GM04503 (cell line): ENCODE data around the gene TMEM154.
A peak's percentile ranks its signal among the peaks of the same experiment; 100 is the strongest.

Experiments
- DNase-seq: peaks from one replicate; pipeline ENCODE4 v3.0.0-alpha.2; 2012; ENCODE audit warnings: low read depth

Gene TMEM154

GRCh38 chr4:152626790-152627189 is 53.0 kb downstream of the TMEM154 start:
- no peak for DNase-seq

DNA sequence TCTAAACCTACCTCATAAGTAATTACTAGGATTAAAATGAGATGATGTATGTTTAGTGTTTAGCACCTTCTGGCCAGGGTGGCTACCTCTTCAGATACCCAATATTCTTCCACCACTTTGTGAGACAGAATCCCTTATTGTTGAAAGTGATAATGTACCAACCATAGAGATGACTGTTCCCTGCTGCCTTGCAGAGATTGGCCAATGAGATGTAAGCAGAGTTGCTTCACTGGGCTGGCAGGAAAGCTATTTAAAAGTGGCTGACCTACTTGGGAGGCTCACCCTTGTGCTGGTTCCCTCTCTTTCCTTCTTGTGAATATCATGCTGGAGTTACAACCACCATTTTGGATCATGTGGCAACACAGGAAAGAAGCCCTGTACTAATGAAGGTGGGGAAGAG is 58.9 kb downstream of the TMEM154 start:
- no peak for DNase-seq

DNA sequence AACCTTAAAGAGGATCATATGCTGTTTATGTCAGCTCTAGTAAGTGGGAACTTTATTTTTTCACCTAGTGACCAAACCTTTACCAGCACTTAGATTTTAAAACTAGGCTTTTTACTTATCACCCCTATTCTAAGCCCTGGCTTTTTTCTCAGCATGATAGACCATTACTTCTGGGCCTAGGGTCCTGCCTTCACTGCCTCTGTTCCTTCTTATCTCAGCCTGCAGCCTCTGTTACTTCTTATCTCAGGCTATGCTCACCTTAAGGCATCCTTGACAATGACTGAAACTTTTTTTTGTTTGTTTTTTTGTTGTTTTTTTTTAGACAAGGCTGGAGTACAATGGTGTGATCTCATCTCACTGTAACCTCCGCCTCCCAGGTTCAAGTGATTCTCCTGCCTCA is 59.6 kb downstream of the TMEM154 start:
- no peak for DNase-seq

DNA sequence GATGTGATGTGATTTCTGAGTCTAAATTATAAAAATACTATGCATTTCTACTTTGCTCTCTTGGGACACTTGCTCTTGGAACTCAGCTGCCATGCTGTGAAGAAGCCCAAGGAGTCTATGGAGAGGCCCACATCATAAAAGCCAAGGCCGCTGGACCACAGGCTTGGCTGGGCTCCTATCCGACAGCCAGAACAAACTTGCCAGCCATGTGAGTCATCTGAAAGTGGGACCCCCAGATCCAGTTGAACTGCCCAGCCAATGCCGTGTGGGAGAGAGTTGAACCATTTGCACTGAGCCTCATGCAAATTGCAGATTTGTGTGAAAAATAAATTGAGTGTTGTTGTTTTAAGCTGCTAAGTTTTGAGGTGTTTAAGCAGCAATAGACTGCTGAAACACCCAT is 60.2 kb downstream of the TMEM154 start:
- DNase-seq, result no peak

GRCh38 chr4:152618971-152619370 is 60.8 kb downstream of the TMEM154 start:
- no peak for DNase-seq

- no peak for DNase-seq
Observed at GRCh38 chr4:152616804-152617203, 63.0 kb downstream of the TMEM154 start.

DNA sequence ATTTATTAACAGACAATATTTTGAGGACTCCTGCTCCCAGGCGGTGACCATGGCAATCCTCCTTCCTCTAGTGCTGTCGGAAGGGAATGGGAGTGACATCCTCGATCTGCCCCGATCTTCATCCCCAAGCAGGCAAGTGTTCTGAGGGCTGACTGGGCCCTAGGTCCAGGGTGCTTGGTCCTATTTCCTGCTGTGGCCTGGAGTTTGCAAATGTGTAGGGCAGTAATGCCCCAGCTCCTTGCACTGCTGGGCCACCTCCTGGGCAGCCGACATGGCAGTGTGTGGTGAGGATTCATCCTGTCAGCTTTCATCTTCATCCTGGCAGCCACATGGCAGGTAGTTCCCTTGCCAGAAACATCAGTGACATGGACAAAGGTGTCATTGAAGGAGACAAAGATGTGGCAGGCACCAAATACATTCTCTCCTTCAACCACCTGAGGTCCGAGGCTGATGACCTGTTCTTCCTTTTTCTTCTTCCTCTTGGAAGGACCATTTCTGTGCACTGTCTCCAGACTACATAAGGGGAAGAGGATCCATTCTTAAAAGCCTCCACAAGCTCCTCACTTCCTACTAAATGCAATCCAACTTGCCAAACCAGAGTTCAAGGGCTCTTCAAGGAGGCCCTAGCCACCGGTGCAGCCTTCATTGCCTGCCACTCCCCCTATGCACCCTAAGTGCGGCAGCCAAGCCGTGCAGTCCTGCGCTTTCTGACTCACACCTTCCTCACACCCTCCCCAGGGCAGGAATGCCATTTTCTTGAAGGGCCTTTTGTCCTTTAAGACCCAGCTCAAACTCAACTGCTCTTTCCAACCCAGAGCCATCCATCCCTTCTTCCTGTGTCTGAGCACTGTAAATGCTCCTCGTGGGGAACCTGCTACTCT is 65.7 kb downstream of the TMEM154 start:
- DNase-seq, result no peak

GRCh38 chr4:152613351-152613750 is 66.4 kb downstream of the TMEM154 start:
- DNase-seq, result no peak

DNA sequence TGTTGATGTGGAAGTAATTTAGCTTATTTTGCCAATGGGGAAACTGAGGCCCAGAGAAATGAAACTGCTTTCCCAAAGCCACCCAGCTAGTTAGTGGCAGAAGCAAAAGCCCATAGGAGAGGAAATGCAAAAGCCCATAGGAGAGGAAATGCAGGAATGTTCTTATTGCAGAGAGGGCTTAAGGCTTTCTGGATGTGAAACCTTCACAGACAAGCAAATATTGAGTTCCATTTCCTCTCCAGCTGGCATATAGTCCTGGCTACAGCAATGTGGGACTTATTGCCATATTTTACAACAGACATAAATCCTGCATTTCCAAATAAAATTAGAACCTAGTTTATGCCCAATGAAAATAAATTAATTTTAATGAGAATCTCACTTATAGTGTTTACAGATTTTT is 69.7 kb downstream of the TMEM154 start:
- no peak for DNase-seq

GRCh38 chr4:152609481-152609880 is 70.3 kb downstream of the TMEM154 start:
- no peak for DNase-seq

DNA sequence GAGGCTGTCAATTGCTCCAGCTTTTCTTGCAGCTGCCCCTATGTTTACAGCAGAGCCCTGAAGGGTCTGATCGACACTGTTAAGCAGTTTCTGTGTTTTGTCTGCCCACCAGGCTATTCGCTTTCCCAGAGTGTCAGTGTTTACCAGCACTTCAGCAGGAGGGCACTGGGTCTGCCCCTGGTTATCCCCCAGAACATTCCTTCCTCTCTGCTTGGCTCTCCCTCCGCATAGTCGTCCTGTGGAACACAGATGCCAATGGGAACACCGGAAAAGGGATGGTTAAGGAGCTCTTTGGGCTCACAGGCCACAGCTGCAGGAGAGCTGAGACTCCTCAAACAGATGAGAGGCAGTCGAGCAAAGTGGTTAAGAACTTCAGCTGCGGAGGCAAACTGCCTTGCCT is 72.6 kb downstream of the TMEM154 start:
- DNase-seq, result no peak

GRCh38 chr4:152606753-152607152 is 73.0 kb downstream of the TMEM154 start:
- no peak for DNase-seq

DNA sequence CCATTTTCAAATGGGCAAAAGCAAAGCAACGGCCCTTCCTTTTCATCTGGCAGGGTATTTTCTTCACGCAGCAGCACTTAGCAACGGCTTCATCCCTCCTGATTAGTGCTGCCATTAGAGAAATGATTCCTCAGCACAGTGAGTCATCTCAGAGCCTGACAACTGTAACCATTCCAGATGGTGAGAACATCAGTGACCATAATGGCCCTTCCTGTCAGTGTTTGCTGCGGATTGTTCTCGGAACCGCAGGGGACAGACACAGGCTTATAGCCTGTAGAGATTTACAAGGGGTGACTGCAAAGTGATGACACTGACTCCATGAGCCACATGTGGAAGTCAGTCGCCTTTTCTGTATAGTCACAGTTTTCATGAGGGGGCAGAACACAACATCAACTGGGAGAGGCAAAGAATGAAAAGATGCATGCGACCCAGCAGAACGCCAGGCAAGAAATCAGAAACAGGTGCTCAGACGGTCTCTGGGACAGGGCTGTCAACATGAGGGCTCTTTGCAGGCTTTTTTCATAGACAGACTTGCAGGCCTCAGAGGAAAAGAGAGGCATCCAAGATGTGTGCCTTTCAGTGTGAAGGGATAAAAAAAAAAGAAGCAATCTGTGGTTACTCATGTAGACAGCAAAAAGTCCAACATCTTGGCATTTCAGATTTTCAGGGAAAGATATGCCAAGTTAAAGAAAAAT is 74.0 kb downstream of the TMEM154 start:
- peak; percentile 61 for DNase-seq

GRCh38 chr4:152605031-152605430 is 74.8 kb downstream of the TMEM154 start:
- DNase-seq, result no peak

- DNase-seq, result no peak
Observed at GRCh38 chr4:152601156-152601555, 78.6 kb downstream of the TMEM154 start.

- DNase-seq, result no peak
Observed at GRCh38 chr4:152599636-152600035, 80.2 kb downstream of the TMEM154 start.

DNA sequence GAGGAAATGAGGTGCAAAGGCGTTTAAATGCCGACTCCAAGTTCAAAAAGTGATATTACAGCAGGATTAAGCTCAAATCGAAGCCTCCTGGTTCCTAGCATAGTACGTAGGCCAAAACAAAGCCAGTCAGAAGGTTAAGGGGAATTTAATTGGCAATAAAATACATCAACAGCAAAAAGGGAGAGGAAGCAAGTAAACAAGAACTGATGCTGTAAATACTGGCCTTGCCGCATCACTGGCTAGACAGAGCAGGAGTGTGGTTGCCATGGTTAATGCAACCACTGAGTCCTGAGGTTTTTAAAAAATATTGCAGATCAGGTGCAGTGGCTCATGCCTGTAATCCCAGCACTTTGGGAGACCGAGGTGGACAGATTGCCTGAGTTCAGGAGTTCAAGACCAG is 80.7 kb downstream of the TMEM154 start:
- DNase-seq, result no peak

DNA sequence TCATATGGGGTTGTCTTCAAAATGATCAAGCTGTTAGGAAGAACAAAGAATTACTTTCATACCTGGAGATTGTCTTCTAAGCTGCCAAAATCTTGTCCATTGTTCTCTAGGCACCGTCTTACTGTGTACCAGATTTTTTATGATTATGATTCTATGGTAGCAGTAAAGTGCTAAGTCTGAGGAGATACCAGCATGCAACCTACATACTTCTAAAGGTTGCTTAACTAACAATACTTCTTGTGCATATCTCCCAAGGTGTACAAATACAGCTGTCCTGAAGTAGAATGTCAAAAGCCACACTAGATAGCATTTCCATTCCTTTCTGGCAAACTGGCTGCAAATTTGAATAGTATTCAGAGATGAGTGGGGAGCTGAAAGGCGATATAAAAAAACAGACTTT is 81.3 kb downstream of the TMEM154 start:
- no peak for DNase-seq

DNA sequence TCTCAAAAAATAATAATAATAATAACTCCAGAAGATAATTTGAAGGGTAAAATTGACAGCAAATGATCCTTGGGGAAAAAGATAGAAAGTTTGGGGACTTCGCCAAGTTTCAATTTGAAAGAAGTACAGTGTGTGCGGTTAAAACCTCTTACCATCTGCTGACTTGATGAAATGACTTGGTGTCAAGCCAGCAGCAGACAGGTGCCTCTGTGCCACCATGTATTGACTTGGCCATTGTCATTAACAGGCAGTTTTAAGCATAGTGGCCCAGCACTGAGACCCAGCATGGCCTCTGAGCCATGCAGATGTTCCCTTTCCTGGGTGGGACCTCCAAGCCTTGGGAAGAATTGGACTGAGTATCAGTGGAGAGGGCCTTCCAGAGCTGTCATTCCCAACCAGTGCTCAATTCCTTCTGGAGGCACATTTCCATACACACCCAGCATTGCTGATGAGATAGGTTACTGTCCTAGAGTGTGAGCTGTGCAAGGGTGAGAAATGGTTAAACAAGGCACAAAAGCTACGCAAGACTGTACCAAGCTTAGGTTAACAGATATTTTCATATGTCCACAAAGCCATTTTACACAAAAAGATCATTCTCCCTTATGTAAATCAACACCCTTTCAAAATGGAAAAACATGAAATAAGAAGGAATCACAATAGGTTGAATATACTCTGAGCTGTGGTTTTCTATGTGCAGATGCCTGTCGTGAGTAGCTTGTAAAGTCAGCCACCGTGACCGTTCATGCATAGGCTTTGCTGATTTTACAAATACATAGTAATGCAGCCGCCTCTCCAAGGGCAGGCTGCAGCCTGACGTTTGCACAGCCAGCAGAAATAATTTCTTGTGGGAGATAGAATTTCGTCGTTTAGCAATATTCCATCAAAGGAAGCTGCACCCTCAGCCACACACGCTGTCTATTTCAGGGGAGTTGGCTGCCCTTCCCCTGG is 84.5 kb downstream of the TMEM154 start:
- DNase-seq, result no peak

GRCh38 chr4:152594057-152594456 is 85.7 kb downstream of the TMEM154 start:
- no peak for DNase-seq

- DNase-seq, result no peak
Observed at GRCh38 chr4:152591876-152592275, 87.9 kb downstream of the TMEM154 start.

DNA sequence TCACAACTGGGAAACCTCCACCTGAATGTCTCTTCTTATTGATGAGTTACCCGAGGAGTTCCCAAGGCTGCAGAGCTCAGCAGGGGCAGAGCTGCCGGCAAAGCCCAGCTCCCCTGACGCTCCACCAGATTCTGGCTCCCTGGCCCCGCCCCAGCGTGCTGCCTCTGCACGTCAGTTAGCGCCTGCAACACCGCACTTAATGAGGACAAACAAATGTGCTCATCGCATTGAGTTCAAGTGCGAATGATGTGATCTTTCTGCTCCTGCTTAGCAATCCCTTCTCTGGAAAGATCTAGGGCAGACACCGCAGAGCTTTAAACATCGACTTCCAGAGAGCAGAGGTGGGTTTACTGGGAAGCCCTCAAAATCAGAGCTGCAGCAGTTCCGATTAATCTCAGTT is 88.4 kb downstream of the TMEM154 start:
- DNase-seq, result no peak
